MM.1S (cell line): ENCODE measurements around the gene FMN1.

Source experiments
- DNase-seq: peaks from one replicate; pipeline ENCODE4 v3.0.0-alpha.2; 2015
- H2AFZ ChIP-seq: fragments of 300-600 bp; sonication (generic); 2 replicates; pipeline ENCODE4 v1.6.0; 2016; ENCODE audit warnings: antibody characterized with exemption, low read length
- H3F3A ChIP-seq: fragments of 300-600 bp; sonication (generic); 2 replicates; pipeline ENCODE4 v1.6.1; 2016; ENCODE audit warnings: mild to moderate bottlenecking, antibody characterized with exemption, low read length, moderate library complexity, mixed read lengths; ENCODE audit not compliant: insufficient read depth
- H3K27ac ChIP-seq: fragments of 300-600 bp; sonication (generic); 2 replicates; pipeline ENCODE4 v1.5.1; 2016; ENCODE audit warnings: mild to moderate bottlenecking, low read length
- H3K27me3 ChIP-seq: fragments of 300-600 bp; sonication (generic); replicated peaks from 2 replicates; pipeline ENCODE4 v1.6.0; 2016; ENCODE audit warnings: low read length; ENCODE audit not compliant: insufficient read depth
- H3K36me3 ChIP-seq: fragments of 300-600 bp; sonication (generic); replicated peaks from 2 replicates; pipeline ENCODE4 v1.6.1; 2016; ENCODE audit warnings: mild to moderate bottlenecking, low read length, mixed read lengths; ENCODE audit not compliant: insufficient read depth
- H3K4me1 ChIP-seq: fragments of 300-600 bp; sonication (generic); 2 replicates; pipeline ENCODE4 v1.6.1; 2016; ENCODE audit warnings: low read length, mixed read lengths
- H3K4me2 ChIP-seq: fragments of 300-600 bp; sonication (generic); 2 replicates; pipeline ENCODE4 v1.6.0; 2016; ENCODE audit warnings: low read depth, low read length
- H3K4me3 ChIP-seq: fragments of 300-600 bp; sonication (generic); 2 replicates; pipeline ENCODE4 v1.5.1; 2016; ENCODE audit warnings: low read length, mixed read lengths
- H3K79me2 ChIP-seq: fragments of 300-600 bp; sonication (generic); 2 replicates; pipeline ENCODE4 v1.6.1; 2016; ENCODE audit warnings: mixed run types, low read length, mixed read lengths
- H3K9ac ChIP-seq: fragments of 300-600 bp; sonication (generic); 2 replicates; pipeline ENCODE4 v1.6.1; 2016; ENCODE audit warnings: low read length, mixed read lengths
- H3K9me2 ChIP-seq: fragments of 300-600 bp; sonication (generic); replicated peaks from 2 replicates; pipeline ENCODE4 v1.6.1; 2016; ENCODE audit warnings: mild to moderate bottlenecking, low read length, mixed read lengths; ENCODE audit not compliant: insufficient read depth
- H3K9me3 ChIP-seq: fragments of 300-600 bp; sonication (generic); replicated peaks from 2 replicates; pipeline ENCODE4 v1.6.1; 2016; ENCODE audit warnings: mild to moderate bottlenecking, low read length, mixed read lengths; ENCODE audit not compliant: insufficient read depth
- H4K20me1 ChIP-seq: fragments of 300-600 bp; sonication (generic); 2 replicates; pipeline ENCODE4 v1.6.1; 2016; ENCODE audit warnings: mild to moderate bottlenecking, low read length, moderate library complexity, mixed read lengths; ENCODE audit not compliant: insufficient read depth
- EZH2 ChIP-seq: fragments of 300-600 bp; sonication (generic); optimal IDR thresholded peaks from 2 replicates; pipeline ENCODE3; 2017; ENCODE audit warnings: low read depth, mild to moderate bottlenecking, antibody characterized with exemption, low read length, mixed read lengths
- EZH2phosphoT487 ChIP-seq: fragments of 300-600 bp; sonication (generic); IDR thresholded peaks from 2 replicates; pipeline ENCODE4 v1.6.1; 2018; ENCODE audit warnings: antibody characterized with exemption, low read length
- TF ChIP-seq, protein P1 (sequence below): fragments of 300-600 bp; sonication (generic); IDR thresholded peaks from 2 replicates; pipeline ENCODE4 v1.5.1; 2016; ENCODE audit warnings: antibody characterized with exemption, low read length, mixed read lengths

FMN1 gene

DNA sequence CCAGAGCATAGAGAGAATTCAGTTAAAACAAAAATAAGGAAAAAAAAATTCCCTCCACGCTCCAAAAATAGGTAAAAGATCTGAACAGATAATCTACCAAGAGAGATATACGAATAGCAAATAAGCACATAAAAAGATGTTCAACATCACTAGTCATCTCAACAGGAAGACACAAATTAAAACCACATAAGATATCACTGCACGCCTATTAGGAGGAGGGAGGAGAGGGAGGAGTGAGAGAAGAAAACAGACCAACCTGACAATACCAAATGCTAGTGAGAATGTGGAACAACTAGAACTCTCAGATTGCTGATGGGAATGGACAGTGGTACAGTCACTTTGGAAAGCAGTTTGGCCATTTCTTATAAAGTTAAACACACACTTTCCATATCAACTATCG is 212.5 kb downstream of the FMN1 start:
- Histone ChIP-seq H2AFZ (no peak overlapping the region), H3K27ac (no peak overlapping the region), H3K9ac (no peak overlapping the region), H3K9me3 (no peaks in the 10 kb centered on the region), H3K4me2 (no peak overlapping the region), H3K4me3 (no peak overlapping the region), H3K27me3 (no peaks in the 10 kb centered on the region), H3K36me3 (no peaks in the 10 kb centered on the region; the same call in 1 of the 2 replicates), H4K20me1 (no peaks in the 10 kb centered on the region), H3K79me2 (peaks cover 24% of the 10 kb centered on the region; the same call in 1 of the 2 replicates), H3F3A (no peaks in the 10 kb centered on the region), H3K4me1 (no peaks in the 10 kb centered on the region), H3K9me2 (no peaks in the 10 kb centered on the region)
- no peak for DNase-seq
- TF ChIP-seq, protein P1, sequence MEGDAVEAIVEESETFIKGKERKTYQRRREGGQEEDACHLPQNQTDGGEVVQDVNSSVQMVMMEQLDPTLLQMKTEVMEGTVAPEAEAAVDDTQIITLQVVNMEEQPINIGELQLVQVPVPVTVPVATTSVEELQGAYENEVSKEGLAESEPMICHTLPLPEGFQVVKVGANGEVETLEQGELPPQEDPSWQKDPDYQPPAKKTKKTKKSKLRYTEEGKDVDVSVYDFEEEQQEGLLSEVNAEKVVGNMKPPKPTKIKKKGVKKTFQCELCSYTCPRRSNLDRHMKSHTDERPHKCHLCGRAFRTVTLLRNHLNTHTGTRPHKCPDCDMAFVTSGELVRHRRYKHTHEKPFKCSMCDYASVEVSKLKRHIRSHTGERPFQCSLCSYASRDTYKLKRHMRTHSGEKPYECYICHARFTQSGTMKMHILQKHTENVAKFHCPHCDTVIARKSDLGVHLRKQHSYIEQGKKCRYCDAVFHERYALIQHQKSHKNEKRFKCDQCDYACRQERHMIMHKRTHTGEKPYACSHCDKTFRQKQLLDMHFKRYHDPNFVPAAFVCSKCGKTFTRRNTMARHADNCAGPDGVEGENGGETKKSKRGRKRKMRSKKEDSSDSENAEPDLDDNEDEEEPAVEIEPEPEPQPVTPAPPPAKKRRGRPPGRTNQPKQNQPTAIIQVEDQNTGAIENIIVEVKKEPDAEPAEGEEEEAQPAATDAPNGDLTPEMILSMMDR, result no peak
- TF ChIP-seq EZH2phosphoT487 (no peak), EZH2 (no peak)

DNA sequence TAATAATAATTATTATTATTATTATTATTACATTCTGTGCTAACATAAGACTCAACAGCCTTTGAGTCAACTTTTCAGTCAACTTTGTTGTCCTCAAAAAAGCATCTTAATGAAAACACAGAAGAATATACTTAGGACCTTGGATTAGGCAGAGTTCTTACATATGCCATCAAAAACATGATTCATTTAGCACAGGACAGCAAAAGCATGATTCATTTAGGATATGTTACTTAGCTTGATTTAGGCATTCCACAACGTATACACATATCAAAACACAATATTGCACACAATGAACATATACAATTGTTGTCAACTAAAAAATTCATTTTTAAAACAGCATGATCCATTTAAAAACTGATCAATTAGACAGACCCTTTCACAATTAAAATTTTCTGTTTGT is 213.0 kb downstream of the FMN1 start:
- Histone ChIP-seq H3K9me3 (no peaks in the 10 kb centered on the region), H3K27ac (no peak overlapping the region), H3F3A (no peaks in the 10 kb centered on the region), H3K4me2 (no peak overlapping the region), H3K9ac (no peak overlapping the region), H3K4me1 (no peaks in the 10 kb centered on the region), H2AFZ (no peak overlapping the region), H3K4me3 (no peak overlapping the region), H3K36me3 (no peaks in the 10 kb centered on the region; the same call in 1 of the 2 replicates), H4K20me1 (no peaks in the 10 kb centered on the region), H3K9me2 (no peaks in the 10 kb centered on the region), H3K79me2 (peaks cover 24% of the 10 kb centered on the region; the same call in 1 of the 2 replicates), H3K27me3 (no peaks in the 10 kb centered on the region)
- TF ChIP-seq EZH2phosphoT487 (no peak), EZH2 (no peak)
- TF ChIP-seq, protein P1, result no peak
- DNase-seq, result no peak

DNA sequence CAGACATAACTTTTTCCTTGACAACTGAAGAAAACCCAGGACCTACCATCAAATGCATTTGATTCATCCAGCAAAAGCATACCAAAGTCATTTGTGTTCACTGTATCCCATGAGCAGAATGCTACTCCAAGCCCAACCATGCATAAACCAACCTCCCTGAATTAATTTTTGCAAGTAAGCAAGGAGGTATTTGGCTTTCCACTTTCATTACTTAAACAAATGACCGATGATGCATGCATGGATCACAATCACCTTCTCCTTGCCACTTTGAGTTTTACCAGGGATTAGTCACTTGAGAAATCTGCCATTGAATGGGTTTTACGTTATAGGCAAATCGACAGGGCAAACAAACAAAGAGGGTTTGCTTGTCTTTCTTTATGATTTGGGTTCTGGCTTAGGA is 214.8 kb downstream of the FMN1 start:
- no peaks in the 10 kb centered on the region; the same call in 1 of the 2 replicates for H3K36me3 ChIP-seq
- no peak overlapping the region for H2AFZ ChIP-seq
- H3K9me3 ChIP-seq, result no peaks in the 10 kb centered on the region
- H3K9me2 ChIP-seq, result no peaks in the 10 kb centered on the region
- H3K27me3 ChIP-seq, result no peaks in the 10 kb centered on the region
- H3K79me2 ChIP-seq, result peaks cover 24% of the 10 kb centered on the region; the same call in 1 of the 2 replicates
- no peak overlapping the region for H3K4me2 ChIP-seq
- no peaks in the 10 kb centered on the region for H4K20me1 ChIP-seq
- no peak overlapping the region for H3K27ac ChIP-seq
- no peak for DNase-seq
- no peak overlapping the region for H3K4me3 ChIP-seq
- H3K4me1 ChIP-seq, result no peaks in the 10 kb centered on the region
- H3K9ac ChIP-seq, result no peak overlapping the region
- TF ChIP-seq EZH2, result no peak
- TF ChIP-seq, protein P1, result no peak
- no peak for TF ChIP-seq EZH2phosphoT487
- H3F3A ChIP-seq, result no peaks in the 10 kb centered on the region
